ENCODE results near the gene HIGD1B. TPM values are rescaled to one million over a fixed set of nuclear protein-coding genes. Genes with fewer than 3 reads are reported as not detected.

HIGD1B gene
- not detected in 2 replicates for total RNA-seq

DNA sequence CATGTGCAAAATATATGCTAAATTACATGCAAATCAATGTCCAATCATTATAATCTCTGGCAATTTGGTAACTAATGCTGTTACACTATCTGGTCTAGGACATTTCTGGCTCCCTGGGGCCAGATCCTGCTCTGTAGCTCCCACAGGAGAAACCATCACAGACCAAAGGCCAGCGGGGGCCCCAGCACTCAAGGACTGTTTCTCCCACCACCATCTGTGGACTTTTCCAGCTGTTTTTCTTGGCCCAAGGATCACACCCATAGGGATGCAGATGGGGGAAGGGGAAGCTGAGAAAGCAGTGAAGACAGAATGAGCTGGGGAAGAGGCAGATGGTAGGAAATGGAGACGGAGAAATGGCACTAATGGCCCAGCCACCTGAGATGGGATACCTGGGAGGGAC lies at the start of gene HIGD1B:
HIGD1B (plus strand) TSS at position 298 of the 400 bp plus-strand sequence. CDS start 270 bp downstream, outside the sequence.

DNA sequence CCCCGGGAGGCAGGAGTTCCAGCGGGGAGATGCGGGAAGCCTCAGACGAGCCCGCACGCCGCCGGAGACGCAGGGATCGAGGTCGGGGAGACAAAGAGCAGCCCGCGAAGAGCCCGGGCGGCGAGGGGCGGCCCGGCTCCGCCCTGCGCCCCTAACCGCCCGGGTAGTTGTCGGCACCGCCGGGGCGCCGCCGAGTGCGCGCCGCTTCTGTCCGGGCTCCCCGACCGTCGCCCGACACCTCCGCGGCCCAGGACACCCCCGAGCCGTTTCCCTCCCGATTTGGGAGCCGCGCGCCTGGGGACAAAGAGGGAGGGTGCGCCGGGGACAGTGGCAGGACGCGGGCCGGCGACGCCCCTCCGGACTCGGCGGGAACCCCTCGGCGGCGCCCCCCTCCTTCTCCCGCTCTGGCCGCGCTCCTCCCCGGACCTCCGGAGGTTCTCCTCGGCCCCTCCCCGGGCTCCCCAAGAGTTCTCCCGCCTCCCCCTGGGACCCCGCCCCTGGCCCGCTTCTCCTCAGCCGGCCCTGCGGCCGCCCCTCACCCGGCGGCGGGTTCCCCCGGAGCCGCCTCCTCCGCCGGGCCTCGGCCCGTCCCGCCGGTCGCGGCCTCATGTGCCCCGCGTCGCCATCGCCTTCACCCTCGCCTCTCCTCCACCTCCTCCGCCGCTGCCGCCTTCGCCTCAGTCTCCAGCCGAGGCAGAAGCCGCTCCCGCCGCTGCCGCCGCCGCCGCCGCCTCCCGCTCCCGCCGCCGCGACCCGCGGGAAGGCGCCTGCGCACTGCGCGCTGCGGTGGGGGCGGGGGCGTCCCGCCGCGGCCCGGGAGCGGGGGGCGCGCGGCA lies 17.9 kb upstream of the HIGD1B start, which contains the start of gene GJC1:
GJC1 (minus strand) TSS at position 765 of the 836 bp plus-strand sequence. CDS start 24,470 bp downstream, outside the sequence.

DNA sequence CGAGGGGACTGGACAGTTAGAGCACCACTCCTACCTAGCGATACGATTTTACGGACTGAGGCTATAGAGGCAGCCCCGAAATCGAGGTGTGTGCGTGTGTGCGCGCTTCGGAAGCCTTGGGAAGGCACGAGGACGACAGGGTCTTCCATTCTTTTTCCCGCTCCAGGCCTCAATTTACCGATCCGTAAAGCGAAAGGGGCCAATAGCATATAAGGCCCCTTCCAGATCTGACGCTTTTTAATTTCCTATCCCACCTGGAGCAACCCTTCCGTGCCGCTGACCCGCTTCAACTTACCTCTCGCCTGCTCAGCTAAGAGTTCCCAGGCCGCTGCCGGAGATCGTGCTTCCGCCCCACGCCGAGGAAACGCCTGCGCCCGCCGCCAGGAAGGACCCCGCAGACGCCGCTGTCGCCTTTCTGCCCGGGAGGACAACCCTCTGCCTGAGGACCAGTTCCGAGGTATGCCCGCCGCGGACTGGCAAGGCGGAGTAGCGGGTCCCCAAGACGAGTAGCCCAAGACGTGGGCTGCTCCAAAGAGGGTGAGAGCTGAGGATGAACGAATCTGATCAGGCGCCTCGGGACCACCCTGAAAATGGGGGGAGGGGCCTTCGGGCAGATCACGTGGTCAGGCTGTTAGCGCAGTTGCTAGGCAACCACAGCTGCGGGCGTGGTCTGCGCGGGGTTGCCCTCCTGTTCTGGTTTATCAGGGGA lies 51.5 kb downstream of the HIGD1B start, which contains the start of gene EFTUD2:
EFTUD2 (minus strand) TSS at position 372 of the 709 bp plus-strand sequence. CDS start 4,924 bp downstream, outside the sequence.

Other genes starting within 250 kb of the HIGD1B start
- 0.19 and 0.28 TPM in 2 replicates for gene MEIOC, start 191.4 kb upstream of the HIGD1B start, total RNA-seq
- gene CCDC43, start 158.1 kb upstream of the HIGD1B start, total RNA-seq, result 27.4 and 27.9 TPM in 2 replicates
- gene DBF4B, start 139.2 kb upstream of the HIGD1B start, total RNA-seq, result 4.4 and 6.0 TPM in 2 replicates
- 0.07 and 2.6 TPM in 2 replicates for gene ADAM11, start 88.9 kb upstream of the HIGD1B start, total RNA-seq
- 9.6 and 10.3 TPM in 2 replicates for gene GJC1, start 17.6 kb upstream of the HIGD1B start, total RNA-seq
- gene EFTUD2, start 51.6 kb downstream of the HIGD1B start, total RNA-seq, result 72.9 and 93.6 TPM in 2 replicates
- gene GFAP, start 67.6 kb downstream of the HIGD1B start, total RNA-seq, result 0.05 TPM in 1 of 2 replicates, not detected in the other
- gene KIF18B, start 99.9 kb downstream of the HIGD1B start, total RNA-seq, result 10.4 and 15.2 TPM in 2 replicates
- gene C1QL1, start 120.4 kb downstream of the HIGD1B start, total RNA-seq, result 0.42 and 0.71 TPM in 2 replicates
- 31.7 and 44.7 TPM in 2 replicates for gene DCAKD, start 203.7 kb downstream of the HIGD1B start, total RNA-seq
- 75.3 and 93.2 TPM in 2 replicates for gene NMT1, start 213.4 kb downstream of the HIGD1B start, total RNA-seq

Measured in airway epithelial cell (primary cell).